Keratinocyte (primary cell): ENCODE data around the gene ADAMTS2. TPM values are rescaled to one million over a fixed set of nuclear protein-coding genes. Genes with fewer than 3 reads are reported as not detected.

Source experiments
- DNase-seq: peaks from one replicate; pipeline ENCODE4 v3.0.0-alpha.2; 2011; ENCODE audit warnings: low read depth, missing footprints, low spot score
- FAIRE-seq: peaks from 2 replicates; lab custom pipeline; 2011; peaks lifted over from hg19 to GRCh38; lab: Jason Lieb, UNC
- H2AFZ ChIP-seq: 2 replicates; pipeline ENCODE4 v1.6.0; 2012; ENCODE audit warnings: low read length, control low read depth, inconsistent platforms; ENCODE audit not compliant: control insufficient read depth
- H3K27ac ChIP-seq: 2 replicates; pipeline ENCODE4 v1.5.1; 2011; ENCODE audit warnings: low read length; ENCODE audit not compliant: control insufficient read depth, insufficient read depth
- H3K27me3 ChIP-seq: 3 replicates; pipeline ENCODE4 v1.6.0; 2011; ENCODE audit warnings: low read length; ENCODE audit not compliant: control insufficient read depth, insufficient read depth; ENCODE audit errors: extremely low read depth
- H3K36me3 ChIP-seq, 2 experiments: 2 replicates in 1 of 2; 3 replicates in 1 of 2; pipeline ENCODE4 v1.5.1; 2011; ENCODE audit warnings: low read length in 2 of 2, mild to moderate bottlenecking in 1 of 2; ENCODE audit not compliant: control insufficient read depth in 2 of 2, insufficient read depth in 2 of 2; ENCODE audit errors: extremely low read depth in 1 of 2
- H3K4me1 ChIP-seq: 3 replicates; pipeline ENCODE4 v1.5.1; 2011; ENCODE audit warnings: low read length; ENCODE audit not compliant: control insufficient read depth, insufficient read depth; ENCODE audit errors: extremely low read depth
- H3K4me2 ChIP-seq: 3 replicates; pipeline ENCODE4 v1.6.0; 2011; ENCODE audit warnings: low read depth, low read length; ENCODE audit not compliant: control insufficient read depth, insufficient read depth; ENCODE audit errors: extremely low read depth
- H3K4me3 ChIP-seq, 3 experiments: fragments of 200-600 bp in 1 of 3; sonication (generic) in 1 of 3; 2 replicates in 2 of 3; 3 replicates in 1 of 3; pipeline ENCODE4 v1.5.1; 2011 to 2016; ENCODE audit warnings: low read length in 3 of 3, mild to moderate bottlenecking in 3 of 3, control low read depth in 2 of 3, inconsistent platforms in 1 of 3, low read depth in 1 of 3, mixed read lengths in 1 of 3, mixed run types in 1 of 3, moderate library complexity in 1 of 3; ENCODE audit not compliant: control insufficient read depth in 2 of 3, insufficient read depth in 2 of 3; ENCODE audit errors: extremely low read depth in 1 of 3
- H3K79me2 ChIP-seq: 2 replicates; pipeline ENCODE4 v1.6.0; 2012; ENCODE audit warnings: low read length; ENCODE audit not compliant: control insufficient read depth, insufficient read depth
- H3K9ac ChIP-seq: 3 replicates; pipeline ENCODE4 v1.6.0; 2011; ENCODE audit warnings: low read length; ENCODE audit not compliant: control insufficient read depth, insufficient read depth; ENCODE audit errors: extremely low read depth
- H3K9me1 ChIP-seq: 3 replicates; pipeline ENCODE4 v1.6.0; 2011; ENCODE audit warnings: low read length; ENCODE audit not compliant: control insufficient read depth, insufficient read depth; ENCODE audit errors: extremely low read depth
- H3K9me3 ChIP-seq: 2 replicates; pipeline ENCODE4 v1.5.1; 2012; ENCODE audit warnings: low read depth, low read length; ENCODE audit not compliant: control insufficient read depth
- H4K20me1 ChIP-seq: 3 replicates; pipeline ENCODE4 v1.6.0; 2011; ENCODE audit warnings: low read length; ENCODE audit not compliant: control insufficient read depth, insufficient read depth; ENCODE audit errors: extremely low read depth
- EZH2 ChIP-seq: IDR thresholded peaks from one replicate; pipeline ENCODE4 v1.6.1; 2012; ENCODE audit warnings: inconsistent platforms, mild to moderate bottlenecking, low read length, moderate library complexity
- dilution Hi-C: fragments of 300-500 bp; cut with MboI; formaldehyde crosslinking; loops from one replicate; pipeline ENCODE4 v1.7.0; 2020; ENCODE audit warnings: low sequenced_read_pairs; ENCODE audit not compliant: extremely low pct_ligation_motif_present
- polyA plus RNA-seq, 5 experiments: library from polyadenylated mRNA; depleted of rRNA in 3 of 5; stranded (reverse) in 3 of 5; stranded (forward) in 1 of 5; unstranded in 1 of 5; fragments of >200 nt; gene quantifications; 1 replicate in 1 of 5; 2 replicates in 3 of 5; 3 replicates in 1 of 5; pipeline versions ENCODE4 v1.2.1 to v1.2.3, GENCODE V29; 2011 to 2012; ENCODE audit warnings: missing spikeins in 2 of 5, low read depth in 1 of 5, low replicate concordance in 1 of 5
- TF ChIP-seq, protein P1 (sequence below), 3 experiments: IDR thresholded peaks in 1 of 3; conservative IDR thresholded peaks in 1 of 3; optimal IDR thresholded peaks in 1 of 3; 2 replicates in 2 of 3; 3 replicates in 1 of 3; pipeline versions ENCODE3 to v1.5.1; 2011; ENCODE audit warnings: low read length in 3 of 3, mild to moderate bottlenecking in 3 of 3, moderate library complexity in 2 of 3, control low read depth in 1 of 3, inconsistent platforms in 1 of 3; ENCODE audit not compliant: insufficient read depth in 2 of 3; ENCODE audit errors: extremely low read depth in 1 of 3

The ADAMTS2 gene
- polyA plus RNA-seq, 1 donor (not counting 4 experiments of a cell fraction or from before 2014, with no cell fraction given), result not detected

DNA sequence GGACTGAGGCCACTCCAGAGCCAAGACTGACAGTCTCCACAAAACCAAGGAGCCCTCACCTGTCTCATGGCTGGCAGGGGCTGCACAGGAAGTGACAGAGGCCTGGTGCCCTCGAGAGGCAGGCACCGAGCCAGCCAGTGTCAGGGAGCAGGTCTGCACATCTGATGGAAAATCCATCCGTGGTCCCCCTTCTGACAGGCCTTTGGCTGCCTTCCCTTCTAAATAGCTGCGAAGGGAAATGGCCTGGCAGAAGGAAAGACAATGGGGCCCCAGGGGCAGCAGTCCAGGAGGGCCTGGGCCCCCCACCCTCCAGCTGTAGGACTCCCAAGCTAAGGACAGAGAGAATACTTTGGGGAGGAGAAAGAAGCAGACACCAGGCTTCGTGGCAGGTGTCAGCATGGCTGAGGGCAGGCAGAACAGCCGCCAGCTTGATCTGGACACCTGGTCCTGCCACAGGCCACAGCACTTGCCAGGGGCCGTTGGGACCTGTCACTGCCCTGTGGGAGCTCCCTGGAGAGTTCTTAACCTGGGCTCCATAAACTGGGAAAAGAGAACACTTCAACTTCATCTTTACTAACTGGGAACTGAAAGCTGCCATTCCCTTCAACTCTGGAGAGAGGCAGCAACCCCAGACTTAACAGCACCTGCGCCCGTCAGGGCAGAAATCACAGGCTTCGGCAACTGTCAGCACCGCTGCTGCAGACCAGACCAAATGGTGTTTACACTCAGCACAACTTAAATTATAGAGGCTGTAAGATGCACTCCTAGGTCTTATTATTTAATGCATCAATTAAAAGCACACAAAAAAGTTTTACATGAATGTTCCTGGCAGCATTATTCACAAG lies 22.0 kb downstream of the ADAMTS2 start:
- Histone ChIP-seq H3K9me1 (no peaks in the 10 kb centered on the region), H3K4me2 (no peak overlapping the region), H3K27ac (no peak overlapping the region), H3K4me3 (no peak overlapping the region), H3K9me3 (peaks cover 21% of the 10 kb centered on the region), H3K9ac (no peak overlapping the region), H3K79me2 (no peaks in the 10 kb centered on the region), H4K20me1 (no peaks in the 10 kb centered on the region), H3K27me3 (no peaks in the 10 kb centered on the region), H3K4me1 (no peaks in the 10 kb centered on the region), H3K36me3 (no peaks in the 10 kb centered on the region), H2AFZ (no peak overlapping the region)
- no peak for DNase-seq
- no peak for FAIRE-seq
- no peak for TF ChIP-seq EZH2
- TF ChIP-seq, protein P1, sequence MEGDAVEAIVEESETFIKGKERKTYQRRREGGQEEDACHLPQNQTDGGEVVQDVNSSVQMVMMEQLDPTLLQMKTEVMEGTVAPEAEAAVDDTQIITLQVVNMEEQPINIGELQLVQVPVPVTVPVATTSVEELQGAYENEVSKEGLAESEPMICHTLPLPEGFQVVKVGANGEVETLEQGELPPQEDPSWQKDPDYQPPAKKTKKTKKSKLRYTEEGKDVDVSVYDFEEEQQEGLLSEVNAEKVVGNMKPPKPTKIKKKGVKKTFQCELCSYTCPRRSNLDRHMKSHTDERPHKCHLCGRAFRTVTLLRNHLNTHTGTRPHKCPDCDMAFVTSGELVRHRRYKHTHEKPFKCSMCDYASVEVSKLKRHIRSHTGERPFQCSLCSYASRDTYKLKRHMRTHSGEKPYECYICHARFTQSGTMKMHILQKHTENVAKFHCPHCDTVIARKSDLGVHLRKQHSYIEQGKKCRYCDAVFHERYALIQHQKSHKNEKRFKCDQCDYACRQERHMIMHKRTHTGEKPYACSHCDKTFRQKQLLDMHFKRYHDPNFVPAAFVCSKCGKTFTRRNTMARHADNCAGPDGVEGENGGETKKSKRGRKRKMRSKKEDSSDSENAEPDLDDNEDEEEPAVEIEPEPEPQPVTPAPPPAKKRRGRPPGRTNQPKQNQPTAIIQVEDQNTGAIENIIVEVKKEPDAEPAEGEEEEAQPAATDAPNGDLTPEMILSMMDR (optimal IDR thresholded peaks at IDR 0.05 in 1 of 3, IDR thresholded peaks at IDR 0.05 in 1 of 3, conservative IDR thresholded peaks at IDR 0.05 in 1 of 3; ENCODE audit: extremely low read depth in 1 of 3, insufficient read depth in 2 of 3, low read length in 3 of 3), result no peak
- dilution Hi-C loops, result no loop called here

DNA sequence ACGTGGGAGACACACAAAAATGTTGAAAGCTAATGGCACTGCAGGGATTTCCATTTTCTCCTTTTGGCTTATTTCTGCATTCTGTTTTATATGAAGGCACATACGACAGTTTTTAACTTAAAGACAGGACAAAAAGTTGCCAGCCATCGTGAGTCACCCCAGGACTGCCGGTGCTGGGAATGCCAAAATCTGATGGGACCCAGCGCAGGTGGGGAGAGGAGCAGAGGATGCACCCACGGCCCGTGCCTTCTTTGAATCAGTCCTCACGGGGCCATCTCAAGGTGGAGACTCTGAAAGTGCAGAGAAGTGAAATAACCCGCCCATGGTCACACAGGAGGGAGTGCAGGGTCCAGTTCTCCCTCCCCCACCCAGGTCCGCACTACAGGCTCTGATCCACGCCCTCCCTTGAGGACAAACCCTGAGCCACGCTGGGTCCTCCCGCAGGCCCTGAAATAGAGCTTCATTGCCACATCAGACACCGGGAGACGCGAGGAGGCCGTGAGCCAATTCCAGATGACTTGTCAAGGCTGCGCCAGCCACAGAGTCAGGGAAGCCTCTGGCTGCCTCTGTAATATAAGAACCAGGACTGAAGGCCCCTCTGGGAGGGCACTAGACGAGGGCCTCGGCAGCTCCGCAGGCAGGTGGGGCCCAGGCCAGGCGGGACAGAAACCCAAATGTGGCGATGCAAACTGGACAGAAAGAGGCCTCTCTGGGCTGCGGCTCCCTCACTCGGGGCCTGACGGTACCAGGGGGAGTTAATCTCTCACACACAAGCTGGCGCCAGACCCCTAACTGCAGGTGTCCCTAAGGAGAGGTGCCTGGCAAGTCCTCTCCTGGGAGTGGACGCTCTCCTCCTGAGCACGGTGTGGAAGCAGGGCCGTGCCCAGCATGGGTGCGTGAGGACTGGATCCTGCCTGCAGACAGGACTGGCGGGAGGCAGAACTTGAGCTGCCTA lies 22.9 kb downstream of the ADAMTS2 start:
- dilution Hi-C loops, result no loop called here
- Histone ChIP-seq H4K20me1 (no peaks in the 10 kb centered on the region), H3K27ac (no peak overlapping the region), H3K4me3 (no peak overlapping the region), H3K27me3 (no peaks in the 10 kb centered on the region), H3K4me2 (no peak overlapping the region), H3K4me1 (no peaks in the 10 kb centered on the region), H2AFZ (no peak overlapping the region), H3K9me3 (peaks cover 20% of the 10 kb centered on the region), H3K79me2 (no peaks in the 10 kb centered on the region), H3K9me1 (no peaks in the 10 kb centered on the region), H3K36me3 (no peaks in the 10 kb centered on the region), H3K9ac (no peak overlapping the region)
- no peak for TF ChIP-seq EZH2
- TF ChIP-seq, protein P1 (optimal IDR thresholded peaks at IDR 0.05 in 1 of 3, IDR thresholded peaks at IDR 0.05 in 1 of 3, conservative IDR thresholded peaks at IDR 0.05 in 1 of 3; ENCODE audit: extremely low read depth in 1 of 3, insufficient read depth in 2 of 3, low read length in 3 of 3), result no peak
- DNase-seq (no peak), FAIRE-seq (no peak)
